Eye (tissue), 1 donor: Measurements from ENCODE around the gene RAPGEF3.
A peak's percentile ranks its signal among the peaks of the same experiment; 100 is the strongest.

Source experiments
- DNase-seq: peaks from one replicate; pipeline ENCODE4 v3.0.0-alpha.2; 2015

The RAPGEF3 gene

GRCh38 chr12:47741340-47741703 is 17.4 kb downstream of the RAPGEF3 start:
- peak; percentile 73 for DNase-seq

- no peak for DNase-seq
Measured at GRCh38 chr12:47740606-47741339, 17.9 kb downstream of the RAPGEF3 start.

GRCh38 chr12:47739979-47740378 is 18.7 kb downstream of the RAPGEF3 start:
- DNase-seq, result no peak

GRCh38 chr12:47739297-47739696 is 19.4 kb downstream of the RAPGEF3 start:
- no peak for DNase-seq

GRCh38 chr12:47737936-47738594 is 20.6 kb downstream of the RAPGEF3 start:
- DNase-seq, result no peak

- no peak for DNase-seq
Measured at GRCh38 chr12:47736877-47737676, 21.6 kb downstream of the RAPGEF3 start.

- DNase-seq, result no peak
Measured at GRCh38 chr12:47736216-47736615, 22.5 kb downstream of the RAPGEF3 start.

GRCh38 chr12:47735649-47736048 is 23.0 kb downstream of the RAPGEF3 start:
- DNase-seq, result no peak

GRCh38 chr12:47734725-47735480 is 23.8 kb downstream of the RAPGEF3 start:
- peak; percentile 80 for DNase-seq

- DNase-seq, result no peak
Measured at GRCh38 chr12:47733142-47733541, 25.5 kb downstream of the RAPGEF3 start.

- DNase-seq, result no peak
Measured at GRCh38 chr12:47732504-47732903, 26.2 kb downstream of the RAPGEF3 start.

GRCh38 chr12:47731723-47732122 is 27.0 kb downstream of the RAPGEF3 start:
- DNase-seq, result no peak

- DNase-seq, result no peak
Measured at GRCh38 chr12:47730341-47730744, 28.3 kb downstream of the RAPGEF3 start.

GRCh38 chr12:47729233-47729632 is 29.4 kb downstream of the RAPGEF3 start:
- no peak for DNase-seq

GRCh38 chr12:47725893-47726292 is 32.8 kb downstream of the RAPGEF3 start:
- no peak for DNase-seq

GRCh38 chr12:47725091-47725772 is 33.4 kb downstream of the RAPGEF3 start, which contains the start of gene ENDOU:
Gene ENDOU, minus strand, starts transcription at chr12:47725490. Its CDS starts 77 bp downstream, at chr12:47725413.
- no peak for DNase-seq

GRCh38 chr12:47722941-47723631 is 35.6 kb downstream of the RAPGEF3 start:
- no peak for DNase-seq

- no peak for DNase-seq
Measured at GRCh38 chr12:47722136-47722834, 36.4 kb downstream of the RAPGEF3 start.

- DNase-seq, result no peak
Measured at GRCh38 chr12:47721431-47721973, 37.2 kb downstream of the RAPGEF3 start.

- DNase-seq, result no peak
Measured at GRCh38 chr12:47718531-47718930, 40.1 kb downstream of the RAPGEF3 start.
